Ramos (cell line): ENCODE measurements around the gene FARS2.
"Not testable (repeated sequence)": the region's sequence is repeated elsewhere in the genome, so short reads cannot be mapped to it uniquely, and the experiment has no call there.

ENCODE experiments used
- in situ Hi-C: fragments of 300-500 bp; cut with MboI; formaldehyde crosslinking; loops from one replicate; pipeline ENCODE4 v1.14.3; 2022; ENCODE audit warnings: low sequenced_read_pairs; ENCODE audit not compliant: unreplicated experiment

The FARS2 gene

DNA sequence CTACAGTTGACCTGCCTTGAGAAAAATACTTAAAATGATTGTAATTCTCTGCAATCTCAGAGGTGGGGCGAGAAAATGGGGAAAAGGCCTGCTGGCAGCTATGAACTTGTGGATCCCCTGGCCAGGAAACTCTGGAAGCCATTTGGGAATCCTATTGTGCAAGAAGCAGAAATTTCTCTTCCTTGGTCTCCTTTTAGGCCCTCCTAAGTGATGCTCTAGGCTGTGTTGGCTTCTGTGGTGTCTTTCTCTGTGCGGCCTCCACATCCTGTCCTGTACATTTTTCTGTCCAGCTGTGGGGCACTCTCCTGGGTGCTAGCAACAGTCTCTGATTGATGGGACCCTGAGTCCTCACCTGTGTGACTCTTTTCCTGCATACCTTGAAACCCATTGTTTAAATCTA, 290.9 kb downstream of the FARS2 start:
- in situ Hi-C loops: no loop called here

DNA sequence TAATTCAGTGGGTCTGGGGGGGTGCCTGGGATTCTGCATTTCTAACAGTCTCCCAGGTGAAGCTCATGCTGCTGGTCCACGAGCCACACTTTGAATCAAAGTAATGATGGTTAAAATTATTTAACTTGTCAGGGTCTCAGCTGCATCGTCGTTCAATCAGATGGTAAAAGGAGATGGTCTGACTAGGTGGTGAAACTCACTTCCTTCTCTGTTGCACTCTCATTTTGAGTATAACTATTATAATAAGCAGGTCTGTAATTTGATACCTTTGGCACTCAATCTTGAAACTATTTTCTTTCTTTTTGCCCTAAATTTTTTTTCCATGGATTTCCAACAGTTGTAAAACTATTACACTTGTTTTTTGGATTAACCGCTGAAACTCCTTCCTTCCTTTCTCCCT, 292.5 kb downstream of the FARS2 start:
- in situ Hi-C loops: no loop called here

GRCh38 chr6:5554226-5554625, 292.9 kb downstream of the FARS2 start:
- in situ Hi-C loops: no loop called here

DNA sequence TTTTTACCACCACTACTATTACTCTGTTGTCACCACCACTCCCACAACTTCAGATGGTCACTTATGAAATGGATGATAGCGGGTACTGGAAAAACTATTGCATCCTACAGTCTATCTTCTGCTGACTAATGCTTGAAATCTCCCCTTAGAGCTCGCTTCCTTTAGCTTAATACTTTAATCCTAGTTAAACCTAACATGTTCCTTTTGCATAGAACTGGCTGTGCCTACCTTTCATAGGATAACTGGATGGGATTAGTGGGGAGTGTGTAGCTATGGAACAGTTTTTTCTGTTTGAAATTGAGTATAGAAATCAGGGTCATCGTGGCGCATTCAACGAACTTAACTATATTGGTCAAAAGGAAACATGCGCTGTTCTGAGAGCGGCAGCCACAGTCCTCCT, 294.7 kb downstream of the FARS2 start:
- in situ Hi-C loops: no loop called here

DNA sequence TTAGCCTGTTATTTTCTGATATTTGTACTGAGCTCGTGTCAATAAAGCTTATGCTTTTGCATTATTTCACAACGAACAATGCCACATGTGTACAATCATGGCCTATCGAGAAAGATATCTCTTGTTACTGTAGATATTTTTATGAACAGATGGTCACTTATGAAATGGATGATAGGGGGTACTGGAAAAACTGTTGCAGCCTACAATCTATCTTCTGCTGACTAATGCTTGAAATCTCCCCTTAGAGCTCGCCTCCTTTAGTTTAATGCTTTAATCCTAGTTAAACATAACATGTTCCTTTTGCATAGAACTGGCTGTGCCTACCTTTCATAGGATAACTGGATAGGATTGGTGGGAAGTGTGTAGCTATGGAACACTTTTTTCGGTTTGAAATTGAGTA, 296.2 kb downstream of the FARS2 start:
- in situ Hi-C loops: no loop called here

DNA sequence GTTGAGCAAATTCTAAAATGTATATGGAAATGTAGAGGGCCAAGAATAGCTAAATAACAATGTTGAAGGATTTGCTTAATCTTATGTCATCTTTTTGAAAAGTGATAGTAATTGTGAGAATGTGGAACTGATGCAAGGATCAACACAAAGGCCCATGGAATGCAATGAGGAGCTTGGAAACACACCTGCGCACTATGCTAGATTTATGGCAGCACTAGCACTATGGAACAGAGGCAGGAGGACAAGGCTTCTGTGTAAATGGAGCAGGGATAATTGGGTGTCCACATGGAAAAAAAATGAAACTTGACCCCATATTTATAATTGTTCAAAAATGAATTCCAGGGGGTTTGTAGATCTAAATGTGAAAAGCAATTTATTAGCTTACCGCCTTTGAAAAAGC, 298.3 kb downstream of the FARS2 start:
- in situ Hi-C loops: no loop called here

DNA sequence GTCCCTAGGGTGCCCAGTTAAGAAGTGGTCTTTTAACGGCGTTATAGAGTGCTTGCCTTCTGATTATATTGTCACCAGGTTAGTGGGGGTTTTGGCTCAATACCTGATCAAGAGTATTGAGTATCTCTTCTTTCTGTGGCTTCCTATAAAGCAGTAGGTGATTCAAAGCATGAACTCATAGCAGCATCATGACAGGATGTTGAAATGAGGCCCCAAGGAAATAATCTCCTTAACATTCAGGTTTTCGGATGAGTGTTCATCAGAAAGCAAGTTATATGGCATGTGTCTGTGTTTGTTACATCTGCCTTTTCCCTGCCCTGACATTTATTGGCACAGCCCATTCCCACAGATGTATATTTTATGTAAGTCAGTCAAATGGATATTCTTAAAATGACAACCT, 301.0 kb downstream of the FARS2 start:
- in situ Hi-C loops: no loop called here

DNA sequence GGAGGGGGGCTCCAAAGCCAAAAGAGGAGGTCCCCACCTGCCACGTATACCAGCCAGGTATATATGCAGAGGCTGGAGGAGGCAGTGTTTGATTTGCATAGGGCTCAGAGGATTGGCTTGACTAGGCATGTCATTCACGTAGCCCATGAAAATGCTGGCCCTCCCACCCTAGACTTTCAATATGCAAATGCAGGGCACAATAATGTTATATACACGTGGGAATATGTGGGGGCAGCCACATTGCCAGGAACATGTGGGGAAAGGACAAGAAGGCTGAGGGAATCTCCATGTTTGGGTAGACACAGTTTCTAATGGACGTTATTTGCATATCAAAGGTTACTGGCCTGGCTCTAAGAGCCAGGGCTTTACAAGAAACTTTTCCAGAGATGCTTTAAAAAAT, 301.8 kb downstream of the FARS2 start:
- in situ Hi-C loops: no loop called here

- in situ Hi-C loops: not testable (repeated sequence)
Observed at GRCh38 chr6:5564746-5565145, 303.4 kb downstream of the FARS2 start.

- in situ Hi-C loops: no loop called here
Observed at GRCh38 chr6:5565971-5566370, 304.7 kb downstream of the FARS2 start.

- in situ Hi-C loops: no loop called here
Observed at GRCh38 chr6:5566718-5567117, 305.4 kb downstream of the FARS2 start.

DNA sequence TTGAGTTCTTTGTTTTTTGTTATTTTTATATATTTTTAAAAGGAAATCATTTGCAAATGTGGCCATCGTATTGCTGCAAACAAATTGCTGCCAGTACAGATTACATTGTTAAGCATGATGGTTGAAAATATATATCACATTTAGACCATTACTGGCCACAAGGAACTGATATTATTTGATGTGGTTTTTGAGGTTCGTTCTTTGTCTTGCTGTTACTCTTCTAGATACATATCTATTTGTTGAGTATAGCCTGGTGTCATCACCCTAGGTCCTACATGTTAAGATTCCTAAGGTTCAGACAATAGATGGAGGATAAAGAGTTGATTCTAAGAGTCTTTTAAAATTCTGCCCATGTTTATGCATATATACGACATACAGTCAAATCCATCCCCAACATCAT, 306.0 kb downstream of the FARS2 start:
- in situ Hi-C loops: no loop called here

DNA sequence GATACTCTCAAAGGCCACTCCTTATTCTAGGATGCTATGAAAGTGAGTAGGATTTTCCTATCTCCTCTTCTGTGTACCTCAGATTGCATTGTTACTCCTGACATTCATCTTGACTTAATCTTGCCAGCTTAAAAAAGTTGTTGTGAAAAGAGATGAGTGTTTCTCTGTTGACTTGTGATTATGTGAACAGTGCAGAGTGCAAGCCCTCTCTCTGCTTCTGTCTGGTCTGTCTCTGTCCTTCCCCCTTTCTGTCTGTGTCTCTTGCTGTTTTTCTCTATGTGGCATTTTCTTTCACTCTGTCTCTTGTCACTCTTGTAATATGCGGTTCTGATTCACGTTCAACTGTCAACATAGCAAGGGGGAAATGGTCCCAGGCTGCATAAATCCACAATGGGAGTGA, 306.6 kb downstream of the FARS2 start:
- in situ Hi-C loops: no loop called here

DNA sequence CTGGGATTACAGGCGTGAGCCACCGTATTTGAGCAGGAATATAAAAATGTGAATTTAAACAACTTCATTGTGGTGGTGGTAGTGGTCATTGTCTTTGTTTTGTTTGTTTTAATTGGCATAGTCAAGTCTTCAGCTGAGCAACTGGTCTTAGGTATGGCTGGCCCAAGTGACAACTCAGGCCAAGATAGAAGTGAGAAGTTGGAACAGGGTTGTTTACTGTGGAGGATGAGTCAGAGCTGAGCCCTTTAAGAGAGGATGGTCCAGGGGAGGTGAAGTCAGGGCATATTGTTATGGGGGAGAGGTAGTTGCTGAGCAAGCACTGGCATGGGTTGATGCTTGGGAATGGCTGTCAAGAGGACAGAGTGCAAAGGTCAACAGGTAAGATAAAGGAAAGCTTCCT, 308.2 kb downstream of the FARS2 start:
- in situ Hi-C loops: no loop called here

- in situ Hi-C loops: no loop called here
Observed at GRCh38 chr6:5570641-5571040, 309.3 kb downstream of the FARS2 start.

DNA sequence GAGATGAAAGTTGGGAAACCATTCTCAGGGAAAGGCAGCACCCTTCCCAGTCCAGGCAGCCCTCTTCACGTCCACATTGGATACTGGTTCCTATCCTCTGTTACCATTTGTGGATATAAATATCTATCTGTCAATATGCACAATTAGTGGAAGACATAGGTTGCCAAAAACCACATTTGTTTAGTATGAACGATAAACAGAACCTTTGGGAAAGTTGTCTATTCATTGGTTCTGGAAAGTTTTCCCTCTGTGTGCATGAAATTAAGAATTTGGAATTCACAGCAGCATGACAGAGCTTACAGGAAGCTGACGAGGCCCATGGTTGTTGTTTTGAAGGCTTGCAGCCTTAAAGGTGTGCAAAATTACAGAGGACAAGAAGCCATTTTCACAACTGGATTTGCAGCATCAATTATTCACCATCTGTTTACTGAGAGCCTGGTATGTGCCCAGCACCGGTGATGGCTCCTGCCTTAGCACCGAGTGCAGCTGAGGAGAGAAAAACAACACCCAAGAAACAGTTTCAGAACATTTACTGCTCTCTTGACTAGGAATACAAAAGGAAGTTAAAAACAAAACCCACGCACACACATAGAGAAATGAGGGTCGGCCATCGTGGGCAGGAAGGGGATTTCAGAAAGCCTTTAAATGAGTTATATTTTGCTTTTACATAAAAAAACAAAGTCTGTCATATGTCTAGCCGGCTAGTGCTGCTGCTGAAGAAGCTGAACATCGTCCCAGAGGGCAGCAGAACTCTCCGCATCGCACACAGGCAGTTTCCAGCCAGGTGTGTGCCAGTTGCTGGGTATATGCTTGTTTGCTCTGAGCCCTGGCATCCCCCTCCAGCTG, 319.6 kb downstream of the FARS2 start:
- in situ Hi-C loops: no loop called here

DNA sequence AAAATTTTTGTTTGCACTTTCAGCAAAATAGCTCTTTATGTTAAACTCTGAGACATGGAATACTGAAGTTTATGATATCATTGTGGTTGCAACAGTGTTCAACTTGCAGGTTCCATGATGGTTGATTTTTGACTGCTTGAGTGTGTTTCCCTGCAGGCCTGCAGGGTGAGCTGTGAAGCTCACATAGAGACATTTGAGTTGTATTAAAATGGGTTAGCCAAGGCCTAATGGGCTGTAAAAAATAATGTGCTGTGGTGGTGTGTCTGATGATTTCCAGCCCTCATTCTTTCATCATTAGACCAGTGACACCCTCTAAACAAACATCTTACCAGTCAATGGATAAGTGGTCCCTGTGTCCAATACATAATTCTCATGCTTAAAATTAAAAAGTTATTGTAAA, 321.4 kb downstream of the FARS2 start:
- in situ Hi-C loops: no loop called here

DNA sequence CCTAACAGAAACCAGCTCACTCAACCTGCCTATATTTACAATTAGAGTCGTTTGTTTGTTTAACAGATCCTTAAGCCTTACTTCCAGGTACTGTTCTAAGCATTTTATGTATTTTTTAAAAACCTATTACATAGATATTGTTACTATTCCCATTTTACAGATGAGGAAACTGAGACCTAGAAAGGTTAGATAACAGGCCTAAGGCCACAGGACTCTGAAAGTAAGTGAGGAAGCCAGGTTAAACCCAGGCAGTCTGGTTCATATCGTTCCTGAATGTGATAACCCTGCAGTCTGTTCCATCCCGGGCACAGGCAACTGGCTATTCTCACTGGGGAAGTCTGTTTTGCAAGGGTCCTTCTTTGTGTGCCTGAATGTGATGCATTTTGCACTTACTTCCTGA, 322.2 kb downstream of the FARS2 start:
- in situ Hi-C loops: no loop called here

DNA sequence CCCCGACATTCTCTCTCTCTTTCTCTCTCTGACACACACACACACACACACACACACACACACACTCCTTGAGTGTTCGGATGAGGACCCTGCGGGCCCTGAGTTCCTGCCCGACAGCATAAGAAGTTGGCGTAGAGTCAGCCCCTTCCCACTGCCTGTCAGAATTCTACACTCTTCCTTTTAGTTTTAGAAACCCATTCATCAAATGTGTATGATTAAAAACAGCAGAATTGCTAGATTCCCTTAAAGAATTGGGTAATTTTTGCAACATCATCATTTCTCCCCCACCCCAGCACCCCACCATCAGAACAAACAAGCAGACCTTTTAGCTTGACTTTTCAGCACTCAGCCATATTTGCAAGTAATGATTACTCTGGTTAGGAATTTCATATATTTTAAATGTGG, 322.8 kb downstream of the FARS2 start:
- in situ Hi-C loops: no loop called here

GRCh38 chr6:5587648-5588047, 326.3 kb downstream of the FARS2 start:
- in situ Hi-C loops: no loop called here

- in situ Hi-C loops: no loop called here
Observed at GRCh38 chr6:5589422-5590141, 328.3 kb downstream of the FARS2 start.

GRCh38 chr6:5590187-5590586, 328.9 kb downstream of the FARS2 start:
- in situ Hi-C loops: no loop called here
